Epithelial cell of proximal tubule (primary cell): ENCODE results near the gene POLR2J. TPM values are rescaled to one million over a fixed set of nuclear protein-coding genes. Genes with fewer than 3 reads are reported as not detected.
A peak's percentile ranks its signal among the peaks of the same experiment; 100 is the strongest.

ENCODE experiments used
- DNase-seq: peaks from one replicate; pipeline ENCODE4 v3.0.0-alpha.2; 2011; ENCODE audit warnings: low read depth
- H3K4me3 ChIP-seq: 2 replicates; pipeline ENCODE4 v1.5.1; 2011; ENCODE audit warnings: low read depth, mild to moderate bottlenecking, low read length
- CTCF ChIP-seq: conservative IDR thresholded peaks from 2 replicates; pipeline ENCODE4 v1.5.1; 2012; ENCODE audit warnings: low read depth, mild to moderate bottlenecking, low read length
- total RNA-seq: library from RNA; depleted of rRNA; stranded (reverse); fragments of >200 nt; gene quantifications from 2 replicates; pipeline ENCODE4 v1.2.3, GENCODE V29; 2015

The POLR2J gene
- total RNA-seq, 1 donor from 2014 or later, result 32.8 TPM

- no peak overlapping the region for H3K4me3 ChIP-seq
- no peak for TF ChIP-seq CTCF
- no peak for DNase-seq
Observed at GRCh38 chr7:102444961-102445673, 33.6 kb downstream of the POLR2J start.

GRCh38 chr7:102439963-102440795 is 38.5 kb downstream of the POLR2J start:
- no peak overlapping the region for H3K4me3 ChIP-seq
- no peak for TF ChIP-seq CTCF
- peak; percentile 27 for DNase-seq

DNA sequence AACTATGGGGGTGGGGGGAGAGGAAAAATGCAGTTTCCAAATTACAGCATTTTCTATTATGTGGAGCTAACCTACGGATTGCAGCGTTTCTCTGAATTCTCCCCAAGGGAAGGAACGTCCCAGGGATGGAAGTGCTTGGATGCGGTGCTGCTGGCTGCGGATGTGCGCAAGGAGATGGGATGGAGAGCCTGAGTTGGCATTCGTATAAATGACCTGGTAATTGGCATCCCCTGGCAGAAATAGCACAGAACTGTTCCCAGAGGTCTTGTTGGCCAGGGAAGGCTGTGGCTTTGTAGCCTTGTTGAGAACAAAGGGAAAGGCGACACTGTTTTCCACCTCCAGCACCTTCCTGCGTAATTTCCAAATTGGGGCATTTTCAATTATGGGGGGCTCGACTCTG is 42.6 kb downstream of the POLR2J start:
- TF ChIP-seq CTCF, result no peak
- no peak overlapping the region for H3K4me3 ChIP-seq
- no peak for DNase-seq

DNA sequence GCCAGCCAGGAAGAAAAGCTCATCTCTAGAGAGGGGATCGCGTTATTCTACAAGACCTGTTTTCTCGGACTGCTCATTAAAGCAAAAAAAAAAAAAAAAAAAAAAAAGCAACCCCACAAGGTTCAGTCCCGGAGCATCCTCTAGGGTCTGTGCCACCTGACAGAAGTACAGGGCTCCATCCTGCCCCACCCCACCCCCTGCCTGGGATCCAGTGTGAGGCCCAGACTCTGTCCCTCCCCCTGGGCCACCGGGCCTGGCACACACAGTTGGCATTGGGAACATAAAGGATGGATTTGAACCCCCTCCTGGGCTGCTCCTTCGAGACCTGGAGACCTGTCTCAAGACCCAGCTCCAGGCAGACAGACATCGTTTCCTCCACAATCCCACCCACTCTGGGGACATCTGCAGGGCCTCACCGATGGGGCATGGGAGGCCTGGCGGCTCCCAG is 44.7 kb downstream of the POLR2J start:
- peak overlapping the region; percentile 84 for H3K4me3 ChIP-seq
- DNase-seq, result no peak
- TF ChIP-seq CTCF, result no peak

DNA sequence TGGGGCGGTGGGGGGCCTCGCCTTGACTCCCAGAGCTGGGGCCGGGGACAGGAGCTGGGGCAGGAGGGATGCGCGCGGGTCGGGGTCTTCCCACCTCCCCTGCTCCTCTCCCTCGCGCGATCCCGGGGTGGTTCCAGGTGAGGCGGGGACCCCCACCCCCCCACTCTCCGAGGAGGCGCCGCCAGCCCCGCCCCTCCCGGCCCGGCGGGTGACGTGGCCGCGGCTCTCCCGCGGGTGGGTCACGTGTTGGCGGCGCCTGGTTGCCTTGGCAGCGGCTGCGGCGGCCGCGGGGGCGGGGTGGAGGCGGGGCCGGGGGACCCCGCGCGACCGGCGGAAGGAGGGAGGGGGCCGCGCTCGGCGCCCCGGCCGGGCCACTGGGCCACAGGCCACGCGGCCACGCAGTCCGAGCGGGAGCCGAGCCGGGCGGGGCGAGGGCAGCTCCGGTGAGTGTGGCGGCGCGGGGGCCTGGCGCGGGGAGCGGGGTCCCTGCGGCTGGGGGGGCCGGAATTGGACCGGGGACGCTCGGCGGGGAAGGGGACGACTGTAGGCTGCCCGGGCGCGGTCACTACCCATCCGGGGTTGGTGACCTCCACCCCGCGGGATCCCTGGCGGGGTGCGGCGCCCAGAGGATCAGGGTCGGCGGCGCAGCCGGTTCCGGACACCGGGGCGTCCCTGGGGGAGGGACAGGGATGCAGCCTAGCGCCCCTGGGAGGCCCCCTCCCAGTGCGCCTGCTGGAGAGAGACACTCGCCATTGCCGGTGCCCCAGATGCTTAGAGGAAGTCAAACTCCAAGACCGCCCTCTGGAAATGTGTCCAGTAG is 45.3 kb downstream of the POLR2J start, which contains the start of gene ORAI2:
TSS of gene ORAI2 (plus strand) at position 357 of the 820 bp plus-strand sequence. CDS start 5,382 bp downstream, outside the sequence.
- no peak for TF ChIP-seq CTCF
- peak within 1 kb of the TSS; percentile 84 for H3K4me3 ChIP-seq
- no peak for DNase-seq

DNA sequence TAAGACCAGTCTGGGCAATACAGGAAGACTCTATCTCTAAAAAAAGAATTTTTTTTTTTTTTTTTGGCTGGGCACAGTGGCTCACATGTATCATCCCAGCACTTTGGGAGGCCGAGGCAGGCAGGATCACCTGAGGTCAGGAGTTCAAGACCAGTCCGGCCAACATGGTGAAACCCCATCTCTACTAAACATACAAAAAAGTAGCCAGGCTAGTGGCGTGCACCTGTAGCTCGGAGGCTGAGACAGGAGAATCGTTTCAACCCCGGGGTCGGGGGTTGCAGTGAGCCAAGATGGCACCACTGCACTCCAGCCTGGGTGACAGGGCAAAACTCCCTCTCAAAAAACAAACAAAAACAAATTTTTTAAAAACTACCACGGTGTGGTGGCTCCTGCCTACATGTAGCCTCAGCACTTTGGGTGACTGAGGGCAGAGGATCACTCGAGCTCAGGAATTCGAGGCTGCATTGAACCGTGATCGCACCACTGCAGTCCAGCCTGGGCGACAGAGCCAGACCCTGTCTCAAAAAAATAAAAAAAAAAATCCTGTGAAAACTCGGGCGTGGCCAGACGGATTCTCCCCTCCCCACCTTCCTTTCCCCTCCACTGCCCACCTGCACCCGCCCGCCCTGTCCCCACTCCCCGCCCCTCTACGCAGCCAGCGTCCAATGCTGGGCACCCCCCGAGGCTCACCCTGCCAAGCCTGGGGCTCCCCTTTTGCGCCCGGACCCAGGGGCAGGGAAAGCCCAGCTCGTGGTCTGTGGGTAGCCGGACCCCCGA is 46.1 kb downstream of the POLR2J start:
- no peak for DNase-seq
- peak overlapping the region; percentile 84 for H3K4me3 ChIP-seq
- TF ChIP-seq CTCF, result no peak
